IMR-90 (cell line): ENCODE data around the gene SLC38A8. TPM values are rescaled to one million over a fixed set of nuclear protein-coding genes. Genes with fewer than 3 reads are reported as not detected.

Experiments
- ATAC-seq: fragments of 200-7000 bp; cut with Tn5 transposase; 2 replicates; pipeline ENCODE4 v1.9.1; 2020; ENCODE audit warnings: low read depth, mild to moderate bottlenecking, moderate library complexity
- BruUV-seq: library from RNA; stranded (reverse); fragments of 400-500 nt; replicated peaks from 2 replicates; lab custom pipeline; 2021; lab: Mats Ljungman, UMichigan
- CTCF ChIA-PET: fragments of 300-600 bp; formaldehyde crosslinking; extraction: SDS; loops from one replicate; lab custom pipeline; 2021; ENCODE audit warnings: antibody characterized with exemption; lab: Yijun Ruan, JAX
- POLR2A ChIA-PET: fragments of 300-600 bp; sonication (Branson Sonifier 250); formaldehyde crosslinking; loops from one replicate; lab custom pipeline; 2022; ENCODE audit warnings: antibody characterized with exemption; ENCODE audit not compliant: unreplicated experiment; lab: Charles Lee
- DNase-seq: peaks from one replicate; pipeline ENCODE4 v3.0.0; 2013
- H2AFZ ChIP-seq: replicated peaks from 2 replicates; pipeline ENCODE3; 2013; ENCODE audit warnings: low read length, mild to moderate bottlenecking; ENCODE audit not compliant: poor library complexity
- H2AK5ac ChIP-seq: 2 replicates; pipeline ENCODE4 v1.6.1; 2013; ENCODE audit warnings: low read depth, low read length, inconsistent platforms
- H2AK9ac ChIP-seq: replicated peaks from 2 replicates; pipeline ENCODE3; 2013; ENCODE audit warnings: mild to moderate bottlenecking, low read depth, low read length, moderate library complexity; ENCODE audit not compliant: poor library complexity
- H2BK120ac ChIP-seq: 2 replicates; pipeline ENCODE4 v1.6.1; 2013; ENCODE audit warnings: low read depth, low read length, inconsistent platforms
- H2BK15ac ChIP-seq: 3 replicates; pipeline ENCODE4 v1.6.1; 2013; ENCODE audit warnings: low read depth, low read length, inconsistent platforms
- H2BK20ac ChIP-seq: 2 replicates; pipeline ENCODE4 v1.6.1; 2013; ENCODE audit warnings: low read depth, mild to moderate bottlenecking, inconsistent platforms, low read length, moderate library complexity
- H2BK5ac ChIP-seq: 2 replicates; pipeline ENCODE4 v1.6.1; 2013; ENCODE audit warnings: mild to moderate bottlenecking, low read depth, low read length, inconsistent platforms; ENCODE audit not compliant: poor library complexity, severe bottlenecking
- H3K14ac ChIP-seq: replicated peaks from 2 replicates; pipeline ENCODE4 v1.6.1; 2013; ENCODE audit warnings: low read depth, low read length, inconsistent platforms
- H3K18ac ChIP-seq: 2 replicates; pipeline ENCODE4 v1.6.1; 2013; ENCODE audit warnings: low read depth, low read length, control low read depth
- H3K23ac ChIP-seq: 2 replicates; pipeline ENCODE4 v1.6.1; 2013; ENCODE audit warnings: low read depth, low read length, inconsistent platforms
- H3K27ac ChIP-seq: 2 replicates; pipeline ENCODE4 v1.5.1; 2013; ENCODE audit warnings: mild to moderate bottlenecking, control low read depth, low read length; ENCODE audit not compliant: insufficient read depth
- H3K27me3 ChIP-seq: 2 replicates; pipeline ENCODE4 v1.6.1; 2013; ENCODE audit warnings: low read length; ENCODE audit not compliant: control insufficient read depth, insufficient read depth
- H3K36me3 ChIP-seq: 2 replicates; pipeline ENCODE4 v1.6.1; 2013; ENCODE audit warnings: low read length, mixed read lengths; ENCODE audit not compliant: control insufficient read depth, insufficient read depth
- H3K4ac ChIP-seq: 2 replicates; pipeline ENCODE4 v1.6.1; 2013; ENCODE audit warnings: low read depth, low read length, inconsistent platforms
- H3K4me1 ChIP-seq: 2 replicates; pipeline ENCODE4 v1.6.1; 2013; ENCODE audit warnings: low read length, mixed read lengths; ENCODE audit not compliant: control insufficient read depth, insufficient read depth
- H3K4me2 ChIP-seq: 2 replicates; pipeline ENCODE4 v1.6.1; 2013; ENCODE audit warnings: low read depth, mild to moderate bottlenecking, control low read depth, low read length, moderate library complexity
- H3K4me3 ChIP-seq: 2 replicates; pipeline ENCODE4 v1.5.1; 2013; ENCODE audit warnings: low read depth, mild to moderate bottlenecking, control low read depth, low read length, moderate library complexity; ENCODE audit not compliant: insufficient read depth
- H3K56ac ChIP-seq: 2 replicates; pipeline ENCODE4 v1.6.1; 2013; ENCODE audit warnings: low read length, inconsistent platforms; ENCODE audit not compliant: insufficient read depth; ENCODE audit errors: extremely low read depth
- H3K79me1 ChIP-seq, 2 experiments: 2 replicates each; pipeline ENCODE4 v1.6.1; 2013; ENCODE audit warnings: low read length in 2 of 2, inconsistent platforms in 1 of 2, low read depth in 1 of 2
- H3K9ac ChIP-seq: 2 replicates; pipeline ENCODE4 v1.6.1; 2013; ENCODE audit warnings: low read depth, low read length, control low read depth
- H3K9me1 ChIP-seq: 2 replicates; pipeline ENCODE4 v1.6.1; 2013; ENCODE audit warnings: low read length, inconsistent platforms; ENCODE audit not compliant: insufficient read depth
- H3K9me3 ChIP-seq: 2 replicates; pipeline ENCODE4 v1.6.1; 2013; ENCODE audit warnings: low read length; ENCODE audit not compliant: control insufficient read depth, insufficient read depth
- H4K20me1 ChIP-seq: 2 replicates; pipeline ENCODE4 v1.6.1; 2013; ENCODE audit warnings: low read length, inconsistent platforms; ENCODE audit not compliant: insufficient read depth
- H4K5ac ChIP-seq: 2 replicates; pipeline ENCODE4 v1.6.1; 2013; ENCODE audit warnings: mild to moderate bottlenecking, low read depth, low read length, control low read depth
- H4K8ac ChIP-seq, 2 experiments: 2 replicates each; pipeline ENCODE4 v1.6.1; 2013; ENCODE audit warnings: low read depth in 2 of 2, low read length in 2 of 2, control low read depth in 1 of 2, inconsistent platforms in 1 of 2
- H4K91ac ChIP-seq: 2 replicates; pipeline ENCODE4 v1.6.1; 2013; ENCODE audit warnings: low read depth, low read length, inconsistent platforms; ENCODE audit not compliant: insufficient read depth
- NFE2L2 ChIP-seq: fragments of 150-350 bp; IDR thresholded peaks from 2 replicates; pipeline ENCODE4 v1.6.1; 2016; ENCODE audit warnings: low read depth, mild to moderate bottlenecking, low read length
- USF2 ChIP-seq: fragments of 150-350 bp; IDR thresholded peaks from 2 replicates; pipeline ENCODE4 v1.6.1; 2017; ENCODE audit warnings: mild to moderate bottlenecking, antibody characterized with exemption, low read length, low read depth
- WGBS, 2 experiments: methylation state at CpG; one replicate each; pipeline versions ENCODE4 v1.1.5 to v1.1.7; 2013; ENCODE audit warnings: missing lambda C conversion rate in 2 of 2; ENCODE audit not compliant: insufficient read length in 1 of 2; ENCODE audit errors: extremely low coverage in 2 of 2; 5-methylcytosine and 5-hydroxymethylcytosine counted together
- dilution Hi-C: fragments of 300-500 bp; cut with HindIII; formaldehyde crosslinking; loops from one replicate; pipeline ENCODE4 v1.14.3; 2018; ENCODE audit warnings: low sequenced_read_pairs; ENCODE audit not compliant: unreplicated experiment
- in situ Hi-C: fragments of 300-500 bp; cut with MboI; formaldehyde crosslinking; loops from 3 replicates; pipeline ENCODE4 v1.14.3; 2019; ENCODE audit warnings: low sequenced_read_pairs, inconsistent platforms, mixed read lengths
- intact Hi-C: fragments of 100-400 bp; cut with micrococcal nuclease; formaldehyde crosslinking; loops from 2 replicates; pipeline ENCODE4 v1.10.0; 2022
- polyA plus RNA-seq, 3 experiments: library from polyadenylated mRNA; depleted of rRNA; stranded (reverse); fragments of >200 nt; gene quantifications; 2 replicates each; pipeline ENCODE4 v1.2.3, GENCODE V29; 2012; ENCODE audit warnings: low replicate concordance in 1 of 3
- total RNA-seq: library from RNA; depleted of rRNA; stranded (reverse); fragments of >200 nt; gene quantifications from 2 replicates; pipeline ENCODE4 v1.2.3, GENCODE V29; 2012

The SLC38A8 gene
- total and polyA plus RNA-seq, 2 of the 4 experiments (the other 2 are of a cell fraction): not detected

- BruUV-seq: no TSS peak
- no peak overlapping the region for H2BK5ac ChIP-seq
- H4K8ac ChIP-seq: no peak overlapping the region
- no peaks in the 10 kb centered on the region for H3K9me1 ChIP-seq
- H3K14ac ChIP-seq: no peak overlapping the region
- no peaks in the 10 kb centered on the region; a peak in 1 of 4 replicates for H3K79me1 ChIP-seq
- no peak overlapping the region for H4K5ac ChIP-seq
- POLR2A ChIA-PET: no interaction called here
- H3K27ac ChIP-seq: no peak overlapping the region
- H2BK20ac ChIP-seq: no peak overlapping the region
- no peak overlapping the region for H3K23ac ChIP-seq
- H2BK120ac ChIP-seq: no peak overlapping the region
- H3K4me3 ChIP-seq: no peak overlapping the region
- no peak overlapping the region for H3K4ac ChIP-seq
- H2AK9ac ChIP-seq: no peak overlapping the region
- no peak overlapping the region for H3K4me2 ChIP-seq
- WGBS, 2 experiments: no CpG with 5 or more reads among the region's 13 CpGs
- 0 out of 2 replicates have a peak, but pooled peaks cover 3% of the 10 kb centered on the region for H4K20me1 ChIP-seq
- dilution Hi-C loops: no loop called here
- no peak overlapping the region for H3K9ac ChIP-seq
- ATAC-seq: no peak
- peaks cover 47% of the 10 kb centered on the region for H3K36me3 ChIP-seq
- no peak overlapping the region for H3K18ac ChIP-seq
- H3K56ac ChIP-seq: no peak overlapping the region
- no peak overlapping the region for H2AK5ac ChIP-seq
- H4K91ac ChIP-seq: no peak overlapping the region
- in situ Hi-C loops: no loop called here
- DNase-seq: no peak
- H3K9me3 ChIP-seq: no peaks in the 10 kb centered on the region
- no peak overlapping the region for H2AFZ ChIP-seq
- CTCF ChIA-PET: no interaction called here
- no peaks in the 10 kb centered on the region for H3K4me1 ChIP-seq
- no peak overlapping the region for H2BK15ac ChIP-seq
- intact Hi-C loops: no loop called here
- H3K27me3 ChIP-seq: no peaks in the 10 kb centered on the region
- no peak for TF ChIP-seq USF2
- TF ChIP-seq NFE2L2: no peak
Observed at GRCh38 chr16:84053237-84053636, 10.6 kb upstream of the SLC38A8 start.
